ENCODE data around the gene ARL5B. TPM values are rescaled to one million over a fixed set of nuclear protein-coding genes. Genes with fewer than 3 reads are reported as not detected.
A peak's percentile ranks its signal among the peaks of the same experiment; 100 is the strongest.
"Not testable (repeated sequence)": the region's sequence is repeated elsewhere in the genome, so short reads cannot be mapped to it uniquely, and the experiment has no call there.

The ARL5B gene
- total RNA-seq, 1 donor from 2014 or later, result 22.9 TPM

- peaks cover 3% of the 10 kb centered on the region for H3K27me3 Mint-ChIP-seq (ENCODE audit: unreplicated experiment)
- no peaks in the 10 kb centered on the region for H3K9me3 Mint-ChIP-seq (ENCODE audit: unreplicated experiment)
- TF ChIP-seq, protein P1, sequence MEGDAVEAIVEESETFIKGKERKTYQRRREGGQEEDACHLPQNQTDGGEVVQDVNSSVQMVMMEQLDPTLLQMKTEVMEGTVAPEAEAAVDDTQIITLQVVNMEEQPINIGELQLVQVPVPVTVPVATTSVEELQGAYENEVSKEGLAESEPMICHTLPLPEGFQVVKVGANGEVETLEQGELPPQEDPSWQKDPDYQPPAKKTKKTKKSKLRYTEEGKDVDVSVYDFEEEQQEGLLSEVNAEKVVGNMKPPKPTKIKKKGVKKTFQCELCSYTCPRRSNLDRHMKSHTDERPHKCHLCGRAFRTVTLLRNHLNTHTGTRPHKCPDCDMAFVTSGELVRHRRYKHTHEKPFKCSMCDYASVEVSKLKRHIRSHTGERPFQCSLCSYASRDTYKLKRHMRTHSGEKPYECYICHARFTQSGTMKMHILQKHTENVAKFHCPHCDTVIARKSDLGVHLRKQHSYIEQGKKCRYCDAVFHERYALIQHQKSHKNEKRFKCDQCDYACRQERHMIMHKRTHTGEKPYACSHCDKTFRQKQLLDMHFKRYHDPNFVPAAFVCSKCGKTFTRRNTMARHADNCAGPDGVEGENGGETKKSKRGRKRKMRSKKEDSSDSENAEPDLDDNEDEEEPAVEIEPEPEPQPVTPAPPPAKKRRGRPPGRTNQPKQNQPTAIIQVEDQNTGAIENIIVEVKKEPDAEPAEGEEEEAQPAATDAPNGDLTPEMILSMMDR (IDR thresholded peaks at IDR 0.05; ENCODE audit: unreplicated experiment), result no peak
- peaks cover 7% of the 10 kb centered on the region for H3K4me1 Mint-ChIP-seq (ENCODE audit: unreplicated experiment)
- no peak overlapping the region for H3K27ac Mint-ChIP-seq (ENCODE audit: unreplicated experiment)
- H3K36me3 Mint-ChIP-seq (ENCODE audit: low read depth, unreplicated experiment), result no peaks in the 10 kb centered on the region
- no peak for DNase-seq (ENCODE audit: low spot score)
- H3K4me3 Mint-ChIP-seq (ENCODE audit: unreplicated experiment), result no peak overlapping the region
Measured at GRCh38 chr10:18619016-18619415, 40.2 kb upstream of the ARL5B start.

- no peak for DNase-seq (ENCODE audit: low spot score)
- TF ChIP-seq, protein P1 (IDR thresholded peaks at IDR 0.05; ENCODE audit: unreplicated experiment), result no peak
- H3K27ac Mint-ChIP-seq (ENCODE audit: unreplicated experiment), result no peak overlapping the region
- no peaks in the 10 kb centered on the region for H3K36me3 Mint-ChIP-seq (ENCODE audit: low read depth, unreplicated experiment)
- H3K27me3 Mint-ChIP-seq (ENCODE audit: unreplicated experiment), result peaks cover 3% of the 10 kb centered on the region
- H3K4me3 Mint-ChIP-seq (ENCODE audit: unreplicated experiment), result no peak overlapping the region
- H3K4me1 Mint-ChIP-seq (ENCODE audit: unreplicated experiment), result peaks cover 7% of the 10 kb centered on the region
- H3K9me3 Mint-ChIP-seq (ENCODE audit: unreplicated experiment), result no peaks in the 10 kb centered on the region
Measured at GRCh38 chr10:18620856-18621255, 38.4 kb upstream of the ARL5B start.

DNA sequence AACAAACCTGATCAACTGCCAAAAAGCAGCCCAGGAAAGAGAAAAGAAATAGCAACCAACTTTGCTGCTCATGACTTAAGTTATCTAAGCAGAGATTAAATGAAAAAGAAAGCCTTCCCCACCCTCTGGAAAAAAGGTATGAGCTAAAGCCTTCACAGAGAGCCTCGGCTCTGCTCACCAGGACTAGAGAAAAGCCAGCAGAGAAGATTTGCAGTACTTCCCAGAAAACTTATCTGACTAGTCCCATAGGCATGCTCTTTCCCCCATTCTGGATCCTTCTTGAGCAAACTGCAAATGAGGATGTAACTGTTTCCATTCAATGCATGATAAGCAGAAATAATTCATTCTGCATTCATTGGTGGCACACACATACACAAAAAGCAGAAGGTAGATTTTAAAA is 35.6 kb upstream of the ARL5B start:
- not testable (repeated sequence) for H3K36me3 Mint-ChIP-seq (ENCODE audit: low read depth, unreplicated experiment); H3K4me1 Mint-ChIP-seq (ENCODE audit: unreplicated experiment); DNase-seq (ENCODE audit: low spot score); H3K27ac Mint-ChIP-seq (ENCODE audit: unreplicated experiment); H3K9me3 Mint-ChIP-seq (ENCODE audit: unreplicated experiment); H3K4me3 Mint-ChIP-seq (ENCODE audit: unreplicated experiment); H3K27me3 Mint-ChIP-seq (ENCODE audit: unreplicated experiment)

DNA sequence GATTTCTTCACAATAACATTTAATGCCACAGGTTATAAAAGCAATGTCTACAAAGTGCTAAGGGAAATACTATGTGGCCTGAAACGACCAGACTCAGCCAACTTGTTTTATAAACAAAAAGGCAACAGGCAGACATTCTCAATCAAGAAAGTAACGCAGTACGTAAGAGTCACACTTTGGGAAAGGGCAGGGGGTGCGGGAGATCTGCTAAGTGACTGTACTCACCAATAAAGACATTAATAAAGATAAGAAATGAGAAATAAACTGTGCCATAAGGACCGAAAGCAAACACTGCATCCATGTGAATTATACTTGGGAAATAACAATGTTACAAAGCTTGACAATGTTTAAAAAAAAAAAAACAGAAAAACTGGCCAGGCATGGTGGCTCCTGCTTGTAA is 33.3 kb upstream of the ARL5B start:
- TF ChIP-seq, protein P1 (IDR thresholded peaks at IDR 0.05; ENCODE audit: unreplicated experiment), result no peak
- Mint-ChIP-seq H3K4me1 (ENCODE audit: unreplicated experiment) (no peaks in the 10 kb centered on the region), H3K4me3 (ENCODE audit: unreplicated experiment) (no peak overlapping the region), H3K27ac (ENCODE audit: unreplicated experiment) (peak overlapping the region; percentile 80), H3K27me3 (ENCODE audit: unreplicated experiment) (peaks cover 3% of the 10 kb centered on the region), H3K36me3 (ENCODE audit: low read depth, unreplicated experiment) (peaks cover 4% of the 10 kb centered on the region), H3K9me3 (ENCODE audit: unreplicated experiment) (no peaks in the 10 kb centered on the region)
- DNase-seq (ENCODE audit: low spot score), result no peak

DNA sequence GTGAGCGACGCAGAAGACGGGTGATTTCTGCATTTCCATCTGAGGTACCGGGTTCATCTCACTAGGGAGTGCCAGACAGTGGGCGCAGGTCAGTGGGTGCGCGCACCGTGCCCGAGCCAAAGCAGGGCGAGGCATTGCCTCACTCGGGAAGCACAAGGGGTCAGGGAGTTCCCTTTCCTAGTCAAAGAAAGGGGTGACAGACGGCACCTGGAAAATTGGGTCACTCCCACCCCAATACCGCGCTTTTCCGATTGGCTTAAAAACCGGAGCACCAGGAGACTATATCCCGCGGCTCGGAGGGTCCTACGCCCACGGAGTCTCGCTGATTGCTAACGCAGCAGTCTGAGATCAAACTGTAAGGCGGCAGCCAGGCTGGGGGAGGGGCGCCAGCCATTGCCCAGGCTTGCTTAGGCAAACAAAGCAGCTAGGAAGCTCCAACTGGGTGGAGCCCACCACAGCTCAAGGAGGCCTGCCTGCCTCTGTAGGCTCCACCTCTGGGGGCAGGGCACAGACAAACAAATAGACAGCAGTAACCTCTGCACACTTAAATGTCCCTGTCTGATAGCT is 31.7 kb upstream of the ARL5B start:
- H3K36me3 Mint-ChIP-seq (ENCODE audit: low read depth, unreplicated experiment); H3K9me3 Mint-ChIP-seq (ENCODE audit: unreplicated experiment); H3K4me1 Mint-ChIP-seq (ENCODE audit: unreplicated experiment); H3K27me3 Mint-ChIP-seq (ENCODE audit: unreplicated experiment): not testable (repeated sequence)
- Mint-ChIP-seq H3K4me3 (ENCODE audit: unreplicated experiment) (peak overlapping the region; percentile 93), H3K27ac (ENCODE audit: unreplicated experiment) (peak overlapping the region; percentile 93)
- peak; percentile 72 for DNase-seq (ENCODE audit: low spot score)

GRCh38 chr10:18632500-18632899 is 26.7 kb upstream of the ARL5B start:
- not testable (repeated sequence) for H3K4me3 Mint-ChIP-seq (ENCODE audit: unreplicated experiment); DNase-seq (ENCODE audit: low spot score); H3K27ac Mint-ChIP-seq (ENCODE audit: unreplicated experiment); H3K27me3 Mint-ChIP-seq (ENCODE audit: unreplicated experiment); H3K9me3 Mint-ChIP-seq (ENCODE audit: unreplicated experiment); H3K36me3 Mint-ChIP-seq (ENCODE audit: low read depth, unreplicated experiment); H3K4me1 Mint-ChIP-seq (ENCODE audit: unreplicated experiment)
